Kidney epithelial cell (primary cell): ENCODE measurements around the gene GRIK2. TPM values are rescaled to one million over a fixed set of nuclear protein-coding genes. Genes with fewer than 3 reads are reported as not detected.

Experiments used
- DNase-seq: peaks from one replicate; pipeline ENCODE4 v3.0.0-alpha.2; 2010; ENCODE audit warnings: low read depth
- H3K27me3 ChIP-seq: 2 replicates; pipeline ENCODE4 v1.6.0; 2011; ENCODE audit warnings: low read length; ENCODE audit not compliant: control insufficient read depth, insufficient read depth
- H3K36me3 ChIP-seq: 2 replicates; pipeline ENCODE4 v1.5.1; 2011; ENCODE audit warnings: low read length; ENCODE audit not compliant: control insufficient read depth, insufficient read depth
- H3K4me3 ChIP-seq: 2 replicates; pipeline ENCODE4 v1.5.1; 2011; ENCODE audit warnings: low read depth, mild to moderate bottlenecking, control low read depth, low read length
- total RNA-seq: library from RNA; depleted of rRNA; stranded (reverse); fragments of >200 nt; gene quantifications from 2 replicates; pipeline ENCODE4 v1.2.3, GENCODE V29; 2015
- TF ChIP-seq, protein P1 (sequence below): IDR thresholded peaks from 2 replicates; pipeline ENCODE4 v1.5.1; 2011; ENCODE audit warnings: mild to moderate bottlenecking, moderate library complexity, low read length, control low read depth, inconsistent platforms; ENCODE audit not compliant: insufficient read depth, poor library complexity, severe bottlenecking

Gene GRIK2
- total RNA-seq, 1 donor from 2014 or later: 0.13 TPM

DNA sequence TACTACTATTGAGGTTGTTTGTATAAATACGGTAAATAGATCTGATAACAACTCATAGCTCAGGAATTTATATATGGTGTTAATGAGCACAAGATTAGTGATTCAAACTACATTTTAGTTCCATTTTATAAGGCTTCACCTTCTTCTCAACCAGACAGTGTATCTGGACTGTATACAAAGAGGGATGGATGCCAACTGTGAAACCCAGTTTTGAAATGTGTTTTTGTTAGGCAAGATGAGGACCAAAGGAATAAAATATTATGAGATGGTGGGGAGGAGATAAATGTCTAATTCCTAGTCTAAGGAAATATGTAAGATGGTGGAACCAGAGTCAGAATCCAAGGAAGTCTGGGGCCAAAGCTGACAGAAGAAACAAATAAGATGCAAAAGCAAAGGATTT is 329.0 kb downstream of the GRIK2 start:
- H3K4me3 ChIP-seq: no peak overlapping the region
- no peak for DNase-seq
- TF ChIP-seq, protein P1, sequence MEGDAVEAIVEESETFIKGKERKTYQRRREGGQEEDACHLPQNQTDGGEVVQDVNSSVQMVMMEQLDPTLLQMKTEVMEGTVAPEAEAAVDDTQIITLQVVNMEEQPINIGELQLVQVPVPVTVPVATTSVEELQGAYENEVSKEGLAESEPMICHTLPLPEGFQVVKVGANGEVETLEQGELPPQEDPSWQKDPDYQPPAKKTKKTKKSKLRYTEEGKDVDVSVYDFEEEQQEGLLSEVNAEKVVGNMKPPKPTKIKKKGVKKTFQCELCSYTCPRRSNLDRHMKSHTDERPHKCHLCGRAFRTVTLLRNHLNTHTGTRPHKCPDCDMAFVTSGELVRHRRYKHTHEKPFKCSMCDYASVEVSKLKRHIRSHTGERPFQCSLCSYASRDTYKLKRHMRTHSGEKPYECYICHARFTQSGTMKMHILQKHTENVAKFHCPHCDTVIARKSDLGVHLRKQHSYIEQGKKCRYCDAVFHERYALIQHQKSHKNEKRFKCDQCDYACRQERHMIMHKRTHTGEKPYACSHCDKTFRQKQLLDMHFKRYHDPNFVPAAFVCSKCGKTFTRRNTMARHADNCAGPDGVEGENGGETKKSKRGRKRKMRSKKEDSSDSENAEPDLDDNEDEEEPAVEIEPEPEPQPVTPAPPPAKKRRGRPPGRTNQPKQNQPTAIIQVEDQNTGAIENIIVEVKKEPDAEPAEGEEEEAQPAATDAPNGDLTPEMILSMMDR: no peak
- no peaks in the 10 kb centered on the region for H3K27me3 ChIP-seq
- no peaks in the 10 kb centered on the region for H3K36me3 ChIP-seq

DNA sequence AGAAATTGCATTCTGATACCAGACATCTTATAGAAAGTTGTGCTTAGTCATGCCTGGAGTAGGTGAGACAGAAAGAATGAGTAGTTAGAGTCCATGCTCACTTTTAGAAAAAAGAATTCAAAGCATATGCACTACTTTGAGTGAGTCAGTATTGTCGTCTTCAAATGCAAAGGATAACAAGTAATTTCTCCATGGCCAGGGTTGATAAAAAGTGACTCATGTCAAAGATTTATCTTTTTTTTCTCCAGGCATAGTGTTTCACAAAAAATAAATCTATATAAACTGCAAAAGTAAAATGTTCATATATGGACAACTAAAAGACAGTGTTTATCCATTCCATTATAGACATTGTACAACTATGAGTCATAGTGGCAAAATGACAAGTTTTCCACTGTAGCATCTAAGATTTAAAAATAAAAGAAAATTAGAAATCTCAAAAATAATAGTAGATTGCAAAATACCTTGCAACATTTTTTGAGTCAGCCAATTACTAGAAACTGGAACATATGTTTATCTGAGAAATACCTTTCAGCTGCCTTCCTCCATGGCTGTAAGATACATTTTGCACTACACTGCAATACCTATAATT is 329.6 kb downstream of the GRIK2 start:
- TF ChIP-seq, protein P1: no peak
- H3K4me3 ChIP-seq: no peak overlapping the region
- peak; percentile 21 for DNase-seq
- no peaks in the 10 kb centered on the region for H3K36me3 ChIP-seq
- H3K27me3 ChIP-seq: no peaks in the 10 kb centered on the region

DNA sequence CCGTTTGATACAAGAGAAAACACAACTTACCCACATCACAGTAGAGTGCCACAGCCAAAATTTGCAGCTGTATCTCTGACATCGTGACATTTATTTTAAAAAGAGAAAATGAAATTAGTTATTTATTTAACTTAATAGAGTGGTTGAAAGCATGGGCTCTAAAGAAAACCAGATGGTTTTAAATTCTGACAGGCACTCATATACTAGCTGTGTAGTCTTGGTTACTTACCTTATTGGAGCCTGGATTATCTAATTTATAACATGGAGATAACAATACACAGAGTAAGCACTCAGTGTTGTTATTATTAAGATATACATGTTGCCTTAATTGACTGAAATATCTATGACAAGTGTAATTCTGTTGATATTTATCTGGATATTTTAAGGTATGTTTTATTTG is 334.9 kb downstream of the GRIK2 start:
- no peaks in the 10 kb centered on the region for H3K27me3 ChIP-seq
- H3K4me3 ChIP-seq: no peak overlapping the region
- no peaks in the 10 kb centered on the region for H3K36me3 ChIP-seq
- DNase-seq: no peak
- TF ChIP-seq, protein P1: no peak

DNA sequence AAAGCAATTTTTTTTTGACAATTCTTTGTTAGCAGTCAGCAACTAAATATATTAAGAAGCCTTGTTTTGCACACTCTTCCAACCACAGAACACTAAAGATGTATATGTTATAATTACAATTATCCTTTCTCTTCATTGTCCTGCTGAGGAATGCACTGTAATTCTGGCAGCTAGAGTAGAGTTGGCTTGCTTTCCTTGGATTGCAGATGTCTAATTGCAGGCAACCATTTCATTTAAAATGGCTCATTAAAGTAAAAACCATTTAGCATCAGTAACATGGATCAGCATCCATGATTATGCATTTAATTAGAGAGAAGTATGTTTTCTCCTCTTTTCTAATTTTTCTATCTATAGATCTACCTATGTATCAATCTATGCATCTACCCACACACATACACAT is 335.4 kb downstream of the GRIK2 start:
- no peak overlapping the region for H3K4me3 ChIP-seq
- no peak for DNase-seq
- H3K36me3 ChIP-seq: no peaks in the 10 kb centered on the region
- TF ChIP-seq, protein P1: no peak
- H3K27me3 ChIP-seq: no peaks in the 10 kb centered on the region

DNA sequence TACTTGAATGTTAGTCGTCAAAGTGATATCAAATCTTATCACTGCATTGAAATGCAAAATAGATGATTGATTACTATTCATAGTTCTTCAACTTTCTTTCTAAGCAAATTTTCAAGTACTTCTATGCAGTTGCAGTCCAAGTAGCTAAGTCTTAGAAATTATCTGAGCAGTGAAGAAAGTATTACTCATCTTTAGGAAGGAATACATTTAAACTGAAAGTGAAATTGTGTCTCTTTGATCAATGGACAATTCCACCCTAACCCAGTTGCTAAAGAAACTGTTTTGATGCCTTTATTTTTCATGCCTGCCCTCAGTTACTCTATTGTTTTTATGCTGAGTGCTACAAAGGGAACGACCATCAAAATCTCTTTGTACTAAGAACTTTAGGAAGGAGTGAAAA is 337.4 kb downstream of the GRIK2 start:
- Histone ChIP-seq H3K4me3 (no peak overlapping the region), H3K27me3 (no peaks in the 10 kb centered on the region), H3K36me3 (no peaks in the 10 kb centered on the region)
- TF ChIP-seq, protein P1: no peak
- no peak for DNase-seq

DNA sequence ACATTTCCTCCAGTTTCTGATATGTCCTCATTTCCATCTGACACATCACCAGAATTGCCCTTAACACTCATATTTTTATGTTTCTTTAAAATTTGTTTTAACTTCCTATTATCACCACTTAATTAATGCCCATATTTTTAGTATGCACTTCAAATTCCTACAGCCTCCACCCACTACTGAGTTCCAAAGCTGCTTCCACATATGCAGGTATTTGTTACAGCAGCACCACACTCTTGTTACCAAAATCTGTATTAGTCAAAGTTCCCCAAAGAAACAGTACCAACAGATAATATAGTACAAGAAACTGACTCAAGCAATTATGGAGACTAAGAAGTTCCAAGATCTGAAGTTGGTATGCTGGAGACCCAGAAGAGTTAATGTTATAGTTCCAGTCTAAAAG is 340.4 kb downstream of the GRIK2 start:
- no peaks in the 10 kb centered on the region for H3K27me3 ChIP-seq
- no peaks in the 10 kb centered on the region for H3K36me3 ChIP-seq
- no peak overlapping the region for H3K4me3 ChIP-seq
- no peak for DNase-seq
- TF ChIP-seq, protein P1: no peak
